NCI-H82 (cell line): ENCODE measurements around the gene SMIM1.

ENCODE experiments used
- DNase-seq: peaks from one replicate; lab custom pipeline; 2025; lab: John Stamatoyannopoulos, UW

SMIM1 gene, protein sequence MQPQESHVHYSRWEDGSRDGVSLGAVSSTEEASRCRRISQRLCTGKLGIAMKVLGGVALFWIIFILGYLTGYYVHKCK

DNA sequence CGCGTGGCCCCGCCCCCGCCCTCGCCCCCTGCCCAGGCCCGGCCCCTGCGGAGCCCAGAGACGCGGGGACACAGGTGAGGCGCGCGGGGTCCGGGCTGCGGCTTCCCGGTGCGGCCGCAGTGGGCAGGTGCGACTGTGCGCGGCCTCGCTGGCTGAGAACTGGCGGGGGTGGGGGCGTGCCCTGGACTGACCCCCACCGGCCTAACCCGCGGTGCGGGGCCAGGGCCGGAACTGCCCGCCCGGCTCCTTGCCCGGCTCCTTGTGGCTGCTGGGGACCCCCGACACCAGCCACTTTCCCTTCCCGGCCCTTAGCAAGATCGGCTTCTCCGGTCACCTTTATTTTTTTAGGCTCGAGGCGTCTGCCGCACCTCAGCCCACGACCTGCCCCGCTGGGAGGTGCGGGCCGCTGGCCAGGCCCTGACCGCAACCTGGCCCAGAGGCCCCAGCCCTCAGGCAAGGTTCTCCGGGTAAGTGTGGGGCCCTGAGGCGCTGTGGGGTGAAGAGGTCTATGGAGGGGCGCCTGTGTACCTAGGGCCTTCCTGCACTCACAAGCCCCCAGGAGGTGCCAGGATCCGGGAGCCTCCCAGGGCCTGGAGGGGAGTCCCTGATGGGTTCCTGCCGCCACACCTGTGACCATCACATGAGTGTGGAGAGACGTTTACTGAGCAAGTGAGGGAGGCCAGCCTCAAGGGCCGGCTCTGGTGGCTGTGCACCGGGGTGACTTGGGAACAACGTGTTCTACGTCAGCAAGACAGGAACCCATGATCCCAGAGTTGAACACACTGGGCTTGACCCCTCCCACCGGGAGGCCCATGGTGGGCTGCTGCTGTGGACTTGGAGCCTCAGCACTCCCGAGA is at the start of gene SMIM1:
SMIM1 (plus strand) TSS at position 35 of the 857 bp plus-strand sequence. CDS start 2,625 bp downstream, outside the sequence.
- DNase-seq, result peak; percentile 32

DNA sequence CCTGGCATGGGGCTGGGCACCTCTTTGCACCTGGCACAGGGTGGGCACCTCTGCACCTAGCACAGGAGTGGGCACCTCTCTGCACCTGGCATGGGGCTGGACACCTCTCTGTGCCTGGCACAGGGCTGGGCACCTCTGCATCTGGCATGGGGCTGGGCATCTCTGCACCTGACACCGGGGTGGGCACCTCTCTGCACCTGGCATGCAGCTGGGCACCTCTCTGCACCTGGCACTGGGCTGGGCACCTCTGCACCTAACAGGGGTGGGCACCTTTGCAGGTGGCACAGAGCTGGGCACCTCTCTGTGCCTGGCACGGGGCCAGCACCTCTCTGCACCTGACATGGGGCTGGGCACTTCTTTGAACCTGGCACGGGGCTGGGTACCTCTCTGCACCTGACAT is 49.7 kb upstream of the SMIM1 start:
- DNase-seq, result no peak

DNA sequence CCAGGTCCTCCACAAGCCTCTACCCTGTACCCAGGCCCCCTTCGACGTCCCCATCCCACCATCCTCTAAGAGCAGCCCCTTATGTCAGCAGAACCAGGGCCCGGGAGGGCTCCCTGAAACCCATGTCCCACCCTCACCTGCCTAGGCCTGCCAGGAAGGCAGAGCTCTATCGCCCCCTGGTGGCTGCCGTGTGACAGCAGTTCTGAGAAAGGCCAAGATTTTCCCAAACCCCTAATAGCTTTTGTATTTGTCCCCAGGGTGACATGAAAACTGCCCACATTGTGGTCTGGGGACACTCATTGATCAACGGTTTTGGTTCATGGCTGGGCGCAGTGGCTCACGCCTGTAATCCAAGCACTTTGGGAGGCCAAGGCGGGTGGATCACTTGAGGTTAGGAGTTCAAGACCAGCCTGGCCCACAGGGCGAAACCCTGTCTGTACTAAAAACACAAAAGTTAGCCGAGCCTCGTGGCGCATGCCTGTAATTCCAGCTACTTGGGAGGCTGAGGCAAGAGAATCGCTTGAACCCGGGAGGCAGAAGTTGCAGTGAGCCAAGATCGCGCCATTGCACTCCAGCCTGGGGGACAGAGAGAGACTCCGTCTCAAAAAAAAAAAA is 48.0 kb upstream of the SMIM1 start:
- peak; percentile 83 for DNase-seq

DNA sequence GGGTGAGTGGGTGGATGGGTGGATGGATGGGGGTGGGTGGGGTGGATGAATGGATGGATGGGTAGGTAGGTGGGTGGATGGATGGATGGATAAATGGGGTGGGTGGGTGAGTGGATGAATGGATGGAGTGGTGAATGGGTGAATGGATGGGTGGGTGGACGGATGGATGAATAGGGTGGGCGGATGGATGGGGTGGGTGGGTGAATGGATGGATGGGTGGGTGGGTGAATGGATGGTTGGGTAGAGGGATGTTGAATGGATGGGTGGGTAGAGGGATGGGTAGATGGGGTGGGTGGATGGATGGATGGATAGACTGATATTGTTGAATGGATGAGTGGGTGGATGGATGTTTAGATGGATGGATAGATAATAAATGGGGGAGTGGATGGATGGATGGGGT is 47.2 kb upstream of the SMIM1 start:
- no peak for DNase-seq

DNA sequence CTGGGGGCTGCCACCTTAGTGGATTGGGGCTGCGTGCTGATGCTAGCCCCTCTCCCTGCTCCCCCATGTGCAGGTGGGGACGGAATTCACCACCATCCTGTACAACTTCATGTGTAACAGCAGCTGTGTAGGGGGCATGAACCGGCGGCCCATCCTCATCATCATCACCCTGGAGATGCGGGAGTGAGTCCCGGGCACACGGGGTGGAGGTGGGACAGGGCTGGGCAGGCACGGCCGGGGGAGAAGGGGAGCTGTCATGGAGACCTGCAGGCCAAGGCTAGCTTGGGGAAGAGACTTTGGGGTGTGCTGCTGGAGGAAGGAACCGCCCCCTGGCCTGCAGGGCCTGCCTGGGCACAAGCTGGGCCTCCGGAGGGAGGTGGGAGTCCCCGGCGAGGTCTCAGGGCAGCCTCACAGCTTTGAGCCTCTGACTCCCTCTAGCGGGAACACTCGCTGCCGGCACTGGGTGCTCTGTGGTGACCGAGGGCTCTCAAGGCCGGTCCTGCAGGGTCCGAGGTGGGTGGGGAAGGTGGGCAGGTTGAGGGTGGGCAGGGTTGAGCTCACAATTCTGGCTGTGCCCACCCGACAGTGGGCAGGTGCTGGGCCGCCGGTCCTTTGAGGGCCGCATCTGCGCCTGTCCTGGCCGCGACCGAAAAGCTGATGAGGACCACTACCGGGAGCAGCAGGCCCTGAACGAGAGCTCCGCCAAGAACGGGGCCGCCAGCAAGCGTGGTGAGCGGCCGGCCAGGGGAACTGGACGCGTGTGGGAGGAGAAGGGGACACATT is 45.3 kb upstream of the SMIM1 start:
- DNase-seq, result peak; percentile 69

DNA sequence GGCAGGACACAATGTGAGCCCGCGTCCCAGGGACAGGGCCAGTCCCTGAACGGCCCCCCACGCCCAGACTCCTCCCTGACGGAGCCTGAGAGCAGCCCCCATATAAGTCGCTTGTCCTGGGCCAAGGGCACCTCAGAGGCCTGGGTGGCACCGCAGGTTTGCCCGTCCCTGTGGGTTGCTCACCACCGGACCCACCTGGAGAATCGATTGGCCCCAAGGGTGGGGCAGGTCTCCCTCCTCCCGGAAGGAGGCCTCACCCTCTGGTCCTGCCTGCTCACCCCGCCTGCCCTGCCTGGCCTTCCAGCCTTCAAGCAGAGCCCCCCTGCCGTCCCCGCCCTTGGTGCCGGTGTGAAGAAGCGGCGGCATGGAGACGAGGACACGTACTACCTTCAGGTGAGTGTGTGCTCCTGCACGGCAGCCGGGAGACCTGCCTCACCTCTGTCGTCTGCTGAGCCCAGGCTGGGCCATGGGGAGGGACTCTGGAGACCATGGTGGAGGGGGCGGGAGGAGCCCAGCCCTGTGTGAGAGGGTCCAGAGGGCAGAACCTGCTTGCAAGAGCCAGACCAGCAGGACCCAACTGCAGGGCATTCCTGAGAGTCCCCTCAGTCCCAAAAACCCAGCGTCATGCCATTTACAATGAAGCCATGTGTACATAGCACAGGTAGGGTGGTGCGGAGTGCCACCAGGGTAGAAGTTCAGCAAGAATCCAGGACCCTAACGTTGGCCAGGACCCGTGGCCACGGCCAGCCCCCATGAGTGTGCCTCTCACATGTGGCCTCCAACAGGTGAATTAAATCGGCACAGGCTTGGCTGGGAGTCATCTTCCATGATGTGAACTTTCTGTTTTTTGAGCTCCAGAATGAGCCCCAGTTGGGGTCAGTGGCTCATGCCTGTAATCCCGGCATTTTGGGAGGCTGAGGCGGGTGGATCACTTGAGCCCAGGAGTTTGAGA is 44.4 kb upstream of the SMIM1 start:
- DNase-seq, result no peak

DNA sequence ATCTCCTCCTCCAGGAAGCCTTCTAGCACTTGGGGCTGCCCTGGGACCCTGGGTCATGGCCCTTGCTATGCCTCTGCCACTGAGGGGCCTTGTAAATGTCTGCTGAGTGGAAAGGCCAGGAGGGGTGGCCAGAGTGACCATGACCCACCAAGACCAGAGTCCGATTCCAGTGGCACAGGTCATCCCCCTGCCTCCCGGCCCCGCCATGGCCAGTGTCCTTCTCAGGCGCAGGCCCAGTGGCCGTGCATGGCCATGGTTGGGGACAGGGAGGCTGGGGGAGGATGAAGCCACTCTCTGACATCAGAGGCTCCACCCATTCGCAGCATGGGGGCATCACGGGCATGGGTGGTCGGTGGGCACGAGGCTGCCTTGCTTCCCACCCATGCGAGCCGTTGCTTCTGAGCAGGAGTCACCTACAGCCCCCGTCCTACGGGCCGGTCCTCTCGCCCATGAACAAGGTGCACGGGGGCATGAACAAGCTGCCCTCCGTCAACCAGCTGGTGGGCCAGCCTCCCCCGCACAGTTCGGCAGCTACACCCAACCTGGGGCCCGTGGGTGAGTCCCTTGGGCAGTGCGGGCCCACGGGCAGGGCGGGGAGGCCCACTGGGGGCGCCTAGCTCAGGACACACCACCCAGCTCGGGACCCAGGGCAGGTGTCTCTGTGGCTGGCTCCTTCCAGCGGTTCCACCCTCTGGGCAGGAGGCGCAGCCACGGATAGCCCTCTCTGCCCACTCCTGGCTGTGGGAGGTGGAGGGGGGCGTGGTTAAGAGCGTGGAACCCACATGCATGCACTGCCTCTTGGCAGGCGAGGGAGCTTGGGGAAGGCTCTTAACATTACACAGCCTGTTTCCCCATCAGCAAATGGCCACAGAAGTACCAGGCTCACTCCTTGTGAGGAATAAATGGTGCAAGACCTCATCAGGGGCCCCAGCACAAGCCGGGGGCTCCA is 42.7 kb upstream of the SMIM1 start:
- DNase-seq, result no peak

DNA sequence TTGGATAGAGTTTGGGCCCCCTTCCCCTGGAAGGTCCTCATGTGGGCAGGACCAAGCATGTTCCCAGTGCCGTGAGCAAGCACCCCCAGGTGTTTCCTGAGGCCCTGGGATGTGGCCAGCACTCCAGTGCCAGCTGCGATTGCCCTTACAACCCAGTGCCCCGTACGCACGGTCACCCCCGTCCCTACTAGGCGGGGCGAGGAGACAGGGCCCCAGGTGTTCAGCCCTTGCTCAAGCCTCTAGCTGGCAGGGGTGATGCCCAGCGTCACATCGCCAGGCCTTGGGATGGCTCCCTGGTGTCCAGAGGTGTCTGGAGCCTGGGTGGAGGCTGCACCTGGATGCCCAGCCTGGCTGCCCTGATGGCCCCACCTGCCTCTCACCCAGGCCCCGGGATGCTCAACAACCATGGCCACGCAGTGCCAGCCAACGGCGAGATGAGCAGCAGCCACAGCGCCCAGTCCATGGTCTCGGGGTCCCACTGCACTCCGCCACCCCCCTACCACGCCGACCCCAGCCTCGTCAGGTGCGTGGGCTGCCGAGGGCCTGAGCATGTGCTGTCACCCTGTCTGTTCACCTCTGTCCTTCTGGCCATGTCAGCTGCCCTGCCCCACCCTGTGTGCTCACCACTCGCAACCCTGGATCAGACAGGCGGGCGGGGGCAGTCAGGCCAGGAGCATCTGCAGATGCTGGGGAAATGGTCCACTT is 41.9 kb upstream of the SMIM1 start:
- no peak for DNase-seq

DNA sequence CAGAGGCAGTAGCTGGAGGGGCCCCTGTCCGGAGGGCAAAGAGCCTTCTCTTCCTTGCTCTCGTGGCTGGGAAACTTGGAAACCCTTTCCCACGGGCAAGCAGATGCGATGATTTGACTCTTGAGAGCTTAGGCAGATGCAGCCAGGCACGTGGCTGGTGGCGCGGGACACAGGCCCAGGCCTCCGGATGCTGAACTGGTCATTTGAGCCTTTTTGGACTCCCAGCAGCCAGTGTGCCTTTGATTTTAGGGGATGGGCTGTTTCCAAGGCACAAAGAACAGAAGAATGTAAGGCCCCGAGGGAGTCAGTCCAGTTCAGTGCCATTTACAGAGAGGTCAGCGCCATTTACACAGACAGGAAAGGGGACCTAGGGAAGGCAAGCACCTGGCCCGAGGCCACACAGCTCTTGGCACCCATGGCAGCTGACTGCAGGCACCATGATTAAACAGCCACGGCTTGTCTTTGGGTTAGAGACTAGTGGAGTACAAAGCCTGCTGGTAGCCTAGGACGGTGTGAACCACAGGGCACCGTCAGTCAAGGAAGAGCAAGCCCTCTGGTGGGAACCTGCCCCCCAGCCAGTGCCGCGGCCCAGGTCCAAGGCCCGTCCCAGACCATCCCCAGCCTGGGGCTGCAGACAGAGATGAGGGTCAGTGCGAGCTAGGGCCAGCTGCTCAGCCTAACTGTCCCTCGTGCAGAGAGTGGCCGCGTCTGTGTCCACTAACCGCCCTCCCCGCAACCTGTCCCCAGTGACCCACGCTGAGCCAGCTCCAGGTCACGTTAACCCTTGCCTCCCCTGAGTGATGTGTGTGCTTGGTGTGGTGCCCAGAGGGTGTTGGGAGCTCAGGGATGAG is 40.7 kb upstream of the SMIM1 start:
- no peak for DNase-seq

DNA sequence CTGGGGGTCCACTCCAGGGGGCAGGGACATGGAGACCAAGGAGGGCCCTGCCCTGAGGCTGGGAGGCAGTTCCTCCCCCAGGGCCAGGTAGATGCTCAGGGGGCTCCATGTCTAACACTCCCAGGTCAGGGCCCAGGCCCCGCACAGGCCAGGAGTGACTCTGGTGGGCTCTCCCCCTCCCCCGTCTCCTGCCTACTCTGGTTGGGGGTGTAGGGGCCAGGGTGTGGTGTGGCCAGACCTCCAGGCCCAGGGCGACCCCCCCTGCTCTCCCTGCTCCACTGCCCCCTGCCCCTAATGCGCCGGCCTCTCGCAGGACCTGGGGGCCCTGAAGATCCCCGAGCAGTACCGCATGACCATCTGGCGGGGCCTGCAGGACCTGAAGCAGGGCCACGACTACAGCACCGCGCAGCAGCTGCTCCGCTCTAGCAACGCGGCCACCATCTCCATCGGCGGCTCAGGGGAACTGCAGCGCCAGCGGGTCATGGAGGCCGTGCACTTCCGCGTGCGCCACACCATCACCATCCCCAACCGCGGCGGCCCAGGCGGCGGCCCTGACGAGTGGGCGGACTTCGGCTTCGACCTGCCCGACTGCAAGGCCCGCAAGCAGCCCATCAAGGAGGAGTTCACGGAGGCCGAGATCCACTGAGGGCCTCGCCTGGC is 40.0 kb upstream of the SMIM1 start:
- peak; percentile 56 for DNase-seq

DNA sequence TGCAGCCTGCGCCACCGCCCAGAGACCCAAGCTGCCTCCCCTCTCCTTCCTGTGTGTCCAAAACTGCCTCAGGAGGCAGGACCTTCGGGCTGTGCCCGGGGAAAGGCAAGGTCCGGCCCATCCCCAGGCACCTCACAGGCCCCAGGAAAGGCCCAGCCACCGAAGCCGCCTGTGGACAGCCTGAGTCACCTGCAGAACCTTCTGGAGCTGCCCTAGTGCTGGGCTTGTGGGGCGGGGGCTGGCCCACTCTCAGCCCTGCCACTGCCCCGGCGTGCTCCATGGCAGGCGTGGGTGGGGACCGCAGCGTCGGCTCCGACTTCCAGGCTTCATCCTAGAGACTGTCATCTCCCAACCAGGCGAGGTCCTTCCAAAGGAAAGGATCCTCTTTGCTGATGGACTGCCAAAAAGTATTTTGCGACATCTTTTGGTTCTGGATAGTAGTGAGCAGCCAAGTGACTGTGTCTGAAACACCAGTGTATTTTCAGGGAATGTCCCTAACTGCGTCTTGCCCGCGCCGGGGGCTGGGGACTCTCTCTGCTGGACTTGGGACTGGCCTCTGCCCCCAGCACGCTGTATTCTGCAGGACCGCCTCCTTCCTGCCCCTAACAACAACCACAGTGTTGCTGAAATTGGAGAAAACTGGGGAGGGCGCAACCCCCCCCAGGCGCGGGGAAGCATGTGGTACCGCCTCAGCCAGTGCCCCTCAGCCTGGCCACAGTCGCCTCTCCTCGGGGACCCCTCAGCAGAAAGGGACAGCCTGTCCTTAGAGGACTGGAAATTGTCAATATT is 39.3 kb upstream of the SMIM1 start:
- DNase-seq, result no peak

DNA sequence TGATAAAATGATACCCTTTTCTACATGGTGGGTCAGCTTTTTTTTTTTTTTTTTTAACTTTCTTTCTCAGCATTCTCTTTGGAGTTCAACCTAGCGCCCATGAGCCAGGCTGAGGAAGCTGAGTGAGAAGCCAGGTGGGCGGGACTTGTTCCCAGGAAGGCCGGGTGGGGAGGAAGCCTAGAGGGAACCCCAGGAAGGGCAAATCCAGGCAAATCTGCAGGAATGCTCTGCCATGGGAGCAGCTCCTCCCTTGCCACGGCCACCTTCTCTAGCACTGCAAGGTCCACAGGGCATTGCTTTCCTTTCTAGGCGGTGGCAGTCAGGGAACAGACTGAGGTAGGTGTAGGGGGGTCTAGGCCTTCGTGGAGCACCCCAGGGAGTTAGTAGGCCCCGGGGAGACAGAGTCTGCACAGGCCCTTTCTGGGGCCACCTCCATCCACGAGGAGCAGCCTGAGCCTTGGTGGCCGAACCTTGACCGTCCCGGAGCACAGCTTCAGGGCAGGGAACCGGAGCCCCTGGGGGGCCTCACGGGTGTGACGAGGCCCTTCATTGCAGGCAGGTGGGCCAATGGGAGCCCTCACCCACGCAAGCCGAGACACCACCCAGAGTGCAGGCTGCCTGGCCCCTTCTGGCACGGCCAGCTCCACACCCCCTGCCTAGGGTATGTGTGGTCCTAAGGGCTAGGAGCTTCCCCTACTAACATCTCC is 38.5 kb upstream of the SMIM1 start:
- no peak for DNase-seq

DNA sequence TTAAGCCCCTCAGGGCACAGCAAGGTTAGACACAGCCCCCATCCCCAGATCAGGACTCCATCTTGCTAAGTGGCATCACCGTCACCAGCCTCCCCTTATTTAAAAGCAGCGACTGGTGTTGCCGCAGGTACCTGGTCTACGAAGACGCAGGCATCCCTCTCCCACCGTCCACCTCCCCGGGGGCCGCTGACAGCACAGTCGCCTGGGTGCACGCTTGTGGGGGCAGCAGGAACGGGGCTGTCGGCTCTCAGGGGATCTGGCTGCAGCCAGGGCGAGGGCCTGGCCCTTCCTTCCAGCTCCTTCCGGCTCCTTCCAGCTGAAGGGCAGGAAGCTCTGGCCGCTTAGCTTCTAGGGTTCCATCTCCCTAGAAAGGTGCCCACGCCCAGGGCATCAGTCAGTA is 37.9 kb upstream of the SMIM1 start:
- no peak for DNase-seq

DNA sequence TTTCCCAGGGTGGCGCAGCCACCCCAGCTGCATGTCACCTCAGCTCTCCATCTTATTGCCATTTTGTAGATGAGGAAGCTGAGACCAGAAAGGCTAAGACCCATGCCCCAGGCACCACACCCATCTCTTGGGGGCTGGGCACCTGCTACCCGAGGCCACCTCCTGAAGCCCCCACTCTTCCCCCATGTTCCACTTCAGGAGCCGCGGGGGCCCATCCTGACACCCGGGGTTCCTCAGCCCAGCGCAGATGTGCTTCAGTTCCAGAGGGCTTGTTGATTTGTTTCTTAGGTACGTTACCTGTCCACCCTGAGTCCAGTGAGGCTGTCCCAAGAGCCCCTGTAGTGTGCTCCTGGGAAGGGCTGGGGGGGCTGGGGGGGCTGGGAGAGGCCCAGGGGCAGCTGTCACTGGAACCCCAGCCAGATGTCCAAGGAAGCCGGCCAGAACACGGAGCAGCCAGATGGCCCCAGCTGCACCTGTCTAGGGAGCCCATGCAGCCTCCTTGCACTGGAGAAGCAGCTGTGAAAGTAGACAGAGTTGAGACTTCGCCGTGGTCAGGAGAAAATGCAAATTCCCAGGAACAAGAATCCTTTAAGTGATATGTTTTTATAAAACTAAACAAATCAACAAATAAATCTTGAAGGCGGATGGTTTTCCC is 37.4 kb upstream of the SMIM1 start:
- DNase-seq, result peak; percentile 17

DNA sequence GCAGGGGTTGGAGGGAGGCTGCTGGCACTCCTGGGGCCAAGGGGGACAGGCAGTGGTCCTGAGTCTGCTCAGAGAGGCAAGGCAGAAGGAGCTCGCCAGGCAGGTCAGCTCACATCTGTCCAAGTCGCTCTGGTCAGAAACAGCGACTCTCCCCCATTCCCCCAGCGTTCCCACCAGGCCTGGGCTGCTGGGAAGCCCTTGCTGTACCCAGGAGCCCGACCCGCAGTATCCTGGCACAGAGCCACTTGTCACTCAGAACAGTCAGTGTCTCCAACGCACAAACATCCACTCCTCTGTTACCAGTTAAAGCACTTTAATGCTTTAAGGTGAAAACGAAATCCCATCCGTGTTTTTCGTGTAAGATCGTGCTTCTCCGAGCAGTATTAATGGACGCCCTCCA is 36.9 kb upstream of the SMIM1 start:
- no peak for DNase-seq

DNA sequence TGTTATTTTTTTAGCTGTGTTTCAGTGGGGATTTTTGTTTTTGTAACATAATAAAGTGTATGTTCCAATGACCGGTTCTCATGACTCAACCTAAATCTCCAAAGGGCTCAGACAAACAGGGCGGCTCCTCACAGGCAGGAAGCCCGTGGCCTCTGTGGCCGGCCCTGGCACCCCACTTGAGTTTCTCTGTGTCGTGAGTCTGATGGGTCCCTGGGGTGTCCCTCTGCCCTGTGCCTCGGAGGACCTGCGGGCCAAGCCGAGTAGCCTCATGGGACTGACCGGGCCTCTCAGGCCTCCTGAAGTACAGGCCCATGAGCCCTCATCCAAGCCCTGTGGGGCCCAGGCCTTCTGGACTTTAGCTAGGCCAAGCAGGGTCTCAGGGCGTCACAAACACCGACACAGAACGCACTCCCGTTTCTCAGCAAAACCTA is 36.4 kb upstream of the SMIM1 start:
- no peak for DNase-seq
